SU-DHL-6 (cell line): ENCODE data around the gene SAMD11.

Experiments
- EZH2phosphoT487 ChIP-seq: fragments of 200-600 bp; sonication (generic), shearing (Covaris generic); conservative IDR thresholded peaks from 2 replicates; pipeline ENCODE4 v1.6.1; 2018; ENCODE audit warnings: mild to moderate bottlenecking, antibody characterized with exemption, low read length, moderate library complexity, mixed read lengths
- TF ChIP-seq, protein P1 (sequence below): fragments of 200-600 bp; sonication (generic); IDR thresholded peaks from one replicate; pipeline ENCODE4 v1.5.1; 2017; ENCODE audit warnings: antibody characterized with exemption, mild to moderate bottlenecking, low read length, moderate library complexity; ENCODE audit not compliant: insufficient read depth, poor library complexity, severe bottlenecking

DNA sequence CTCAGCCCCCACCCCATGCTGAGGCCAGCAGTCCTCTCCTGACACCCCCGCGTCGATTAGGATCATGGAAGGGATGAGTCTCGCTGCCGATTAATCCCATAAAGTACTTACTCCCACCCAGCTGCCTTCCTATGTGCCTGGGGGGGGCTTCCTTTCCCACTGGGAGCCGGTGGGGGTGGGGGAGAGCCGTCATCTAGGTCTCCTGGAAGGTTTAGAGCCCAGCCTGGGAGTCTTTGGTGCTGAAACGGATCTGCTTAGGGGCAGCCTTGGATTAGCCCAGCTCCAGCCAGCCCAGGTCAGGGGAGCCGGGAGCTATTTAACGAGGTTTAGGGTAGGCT lies 9.8 kb downstream of the SAMD11 start:
- TF ChIP-seq, protein P1, sequence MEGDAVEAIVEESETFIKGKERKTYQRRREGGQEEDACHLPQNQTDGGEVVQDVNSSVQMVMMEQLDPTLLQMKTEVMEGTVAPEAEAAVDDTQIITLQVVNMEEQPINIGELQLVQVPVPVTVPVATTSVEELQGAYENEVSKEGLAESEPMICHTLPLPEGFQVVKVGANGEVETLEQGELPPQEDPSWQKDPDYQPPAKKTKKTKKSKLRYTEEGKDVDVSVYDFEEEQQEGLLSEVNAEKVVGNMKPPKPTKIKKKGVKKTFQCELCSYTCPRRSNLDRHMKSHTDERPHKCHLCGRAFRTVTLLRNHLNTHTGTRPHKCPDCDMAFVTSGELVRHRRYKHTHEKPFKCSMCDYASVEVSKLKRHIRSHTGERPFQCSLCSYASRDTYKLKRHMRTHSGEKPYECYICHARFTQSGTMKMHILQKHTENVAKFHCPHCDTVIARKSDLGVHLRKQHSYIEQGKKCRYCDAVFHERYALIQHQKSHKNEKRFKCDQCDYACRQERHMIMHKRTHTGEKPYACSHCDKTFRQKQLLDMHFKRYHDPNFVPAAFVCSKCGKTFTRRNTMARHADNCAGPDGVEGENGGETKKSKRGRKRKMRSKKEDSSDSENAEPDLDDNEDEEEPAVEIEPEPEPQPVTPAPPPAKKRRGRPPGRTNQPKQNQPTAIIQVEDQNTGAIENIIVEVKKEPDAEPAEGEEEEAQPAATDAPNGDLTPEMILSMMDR = no peak
- no peak for TF ChIP-seq EZH2phosphoT487
